NCI-H748 (cell line): Measurements from ENCODE around the gene SENP1.
A peak's percentile ranks its signal among the peaks of the same experiment; 100 is the strongest.

ENCODE experiments used
- DNase-seq: peaks from one replicate; lab custom pipeline; 2025; ENCODE audit not compliant: unreplicated experiment; lab: John Stamatoyannopoulos, UW

The SENP1 gene

GRCh38 chr12:48019639-48020265 is 86.1 kb downstream of the SENP1 start:
- DNase-seq = no peak

GRCh38 chr12:48018618-48018995 is 87.3 kb downstream of the SENP1 start:
- no peak for DNase-seq

- no peak for DNase-seq
Observed at GRCh38 chr12:48017921-48018617, 87.8 kb downstream of the SENP1 start.

GRCh38 chr12:48017496-48017895 is 88.4 kb downstream of the SENP1 start:
- DNase-seq = no peak

GRCh38 chr12:48016373-48017020 is 89.4 kb downstream of the SENP1 start:
- DNase-seq = no peak

- DNase-seq = no peak
Observed at GRCh38 chr12:48015954-48016353, 89.9 kb downstream of the SENP1 start.

GRCh38 chr12:48015129-48015528 is 90.8 kb downstream of the SENP1 start:
- DNase-seq = no peak

GRCh38 chr12:48013287-48013686 is 92.6 kb downstream of the SENP1 start:
- no peak for DNase-seq

- DNase-seq = no peak
Observed at GRCh38 chr12:48012070-48012469, 93.8 kb downstream of the SENP1 start.

- no peak for DNase-seq
Observed at GRCh38 chr12:48010366-48010970, 95.4 kb downstream of the SENP1 start.

GRCh38 chr12:48009471-48009870 is 96.4 kb downstream of the SENP1 start:
- DNase-seq = no peak

- DNase-seq = no peak
Observed at GRCh38 chr12:48008950-48009349, 96.9 kb downstream of the SENP1 start.

- DNase-seq = no peak
Observed at GRCh38 chr12:48008349-48008748, 97.5 kb downstream of the SENP1 start.

GRCh38 chr12:48007206-48007605 is 98.7 kb downstream of the SENP1 start:
- no peak for DNase-seq

- DNase-seq = no peak
Observed at GRCh38 chr12:48005750-48006021, 100.2 kb downstream of the SENP1 start.

- DNase-seq = peak; percentile 72
Observed at GRCh38 chr12:48005001-48005749, 100.7 kb downstream of the SENP1 start.

- DNase-seq = peak; percentile 91
Observed at GRCh38 chr12:48004053-48004941, 101.6 kb downstream of the SENP1 start, which contains the start of gene COL2A1. TSS of gene COL2A1 (minus strand) at chr12:48004476. CDS start at chr12:48004321, 155 bp downstream.

- DNase-seq = peak; percentile 64
Observed at GRCh38 chr12:48003226-48004052, 102.4 kb downstream of the SENP1 start.

GRCh38 chr12:48002773-48003218 is 103.1 kb downstream of the SENP1 start:
- DNase-seq = peak; percentile 82

- DNase-seq = no peak
Observed at GRCh38 chr12:48002414-48002730, 103.5 kb downstream of the SENP1 start.
